Neural cell (in vitro differentiated cells): ENCODE results near the gene NIT1. TPM values are rescaled to one million over a fixed set of nuclear protein-coding genes. Genes with fewer than 3 reads are reported as not detected.

Experiments
- H2AFZ ChIP-seq: fragments of 200-600, 300-800 bp; sonication (generic), shearing (Covaris generic); 2 replicates; pipeline ENCODE4 v1.6.0; 2014; ENCODE audit warnings: low read depth, mild to moderate bottlenecking, antibody characterized with exemption, low read length, moderate library complexity
- H3F3A ChIP-seq: fragments of 200-600 bp; shearing (Covaris generic); 2 replicates; pipeline ENCODE4 v1.6.1; 2016; ENCODE audit warnings: mild to moderate bottlenecking, moderate library complexity, mixed read lengths, antibody characterized with exemption, low read length; ENCODE audit not compliant: insufficient read depth, poor library complexity, severe bottlenecking
- H3K27ac ChIP-seq: fragments of 200-600, 300-800 bp; sonication (generic), shearing (Covaris generic); 2 replicates; pipeline ENCODE4 v1.5.1; 2014; ENCODE audit warnings: mild to moderate bottlenecking, low read length, moderate library complexity
- H3K27me3 ChIP-seq: fragments of 300-800, 200-600 bp; sonication (generic), shearing (Covaris generic); 2 replicates; pipeline ENCODE4 v1.6.0; 2014; ENCODE audit warnings: mild to moderate bottlenecking, low read depth, low read length, moderate library complexity; ENCODE audit not compliant: insufficient read depth
- H3K36me3 ChIP-seq: fragments of 300-800, 200-600 bp; sonication (generic), shearing (Covaris generic); 2 replicates; pipeline ENCODE4 v1.5.1; 2014; ENCODE audit warnings: mild to moderate bottlenecking, antibody characterized with exemption, low read length, moderate library complexity; ENCODE audit not compliant: insufficient read depth
- H3K4me2 ChIP-seq: fragments of 300-800, 200-600 bp; sonication (generic), shearing (Covaris generic); 2 replicates; pipeline ENCODE4 v1.6.0; 2014; ENCODE audit warnings: mild to moderate bottlenecking, low read length
- H3K4me3 ChIP-seq: fragments of 300-800, 200-600 bp; sonication (generic), shearing (Covaris generic); 2 replicates; pipeline ENCODE4 v1.5.1; 2014; ENCODE audit warnings: mild to moderate bottlenecking, low read length, moderate library complexity
- H3K79me2 ChIP-seq: fragments of 200-600 bp; shearing (Covaris generic); replicated peaks from 2 replicates; pipeline ENCODE4 v1.6.0; 2014; ENCODE audit warnings: mild to moderate bottlenecking, low read length, moderate library complexity; ENCODE audit not compliant: insufficient read depth
- H3K9ac ChIP-seq: fragments of 300-800, 200-600 bp; sonication (generic), shearing (Covaris generic); 2 replicates; pipeline ENCODE4 v1.6.1; 2016; ENCODE audit warnings: mild to moderate bottlenecking, low read length, mixed read lengths
- H3K9me2 ChIP-seq: fragments of 200-600 bp; shearing (Covaris generic); 2 replicates; pipeline ENCODE4 v1.6.1; 2016; ENCODE audit warnings: mild to moderate bottlenecking, low read length, mixed read lengths; ENCODE audit not compliant: insufficient read depth
- H3K9me3 ChIP-seq: fragments of 200-600, 300-800 bp; sonication (generic), shearing (Covaris generic); 2 replicates; pipeline ENCODE4 v1.6.1; 2016; ENCODE audit warnings: mild to moderate bottlenecking, mixed run types, low read length, moderate library complexity, mixed read lengths
- H4K20me1 ChIP-seq: fragments of 200-600 bp; shearing (Covaris generic); 2 replicates; pipeline ENCODE4 v1.6.1; 2016; ENCODE audit warnings: mild to moderate bottlenecking, mixed run types; ENCODE audit not compliant: insufficient read depth
- EP300 ChIP-seq: fragments of 450-650 bp; conservative IDR thresholded peaks from 2 replicates; pipeline ENCODE4 v1.6.1; 2014; ENCODE audit warnings: antibody characterized with exemption, mild to moderate bottlenecking, moderate library complexity; ENCODE audit not compliant: poor library complexity, severe bottlenecking
- EZH2 ChIP-seq: fragments of 200-600, 300-800 bp; shearing (Covaris generic), sonication (generic); IDR thresholded peaks from 2 replicates; pipeline ENCODE4 v1.6.1; 2014; ENCODE audit warnings: antibody characterized with exemption, low read length, borderline replicate concordance, mild to moderate bottlenecking; ENCODE audit not compliant: insufficient read depth, poor library complexity, severe bottlenecking
- MXI1 ChIP-seq: fragments of 450-650 bp; conservative IDR thresholded peaks from 2 replicates; pipeline ENCODE4 v1.6.1; 2014; ENCODE audit warnings: antibody characterized with exemption, mild to moderate bottlenecking; ENCODE audit not compliant: poor library complexity, severe bottlenecking
- POLR2AphosphoS5 ChIP-seq: IDR thresholded peaks from 2 replicates; pipeline ENCODE4 v1.6.1; 2012
- RAD21 ChIP-seq: fragments of 450-650 bp; conservative IDR thresholded peaks from 2 replicates; pipeline ENCODE4 v1.6.1; 2014; ENCODE audit warnings: antibody characterized with exemption, mild to moderate bottlenecking, moderate library complexity
- SMC3 ChIP-seq: fragments of 450-650 bp; conservative IDR thresholded peaks from 2 replicates; pipeline ENCODE4 v1.6.1; 2014; ENCODE audit warnings: antibody characterized with exemption, mild to moderate bottlenecking, moderate library complexity; ENCODE audit not compliant: poor library complexity
- TAF1 ChIP-seq: IDR thresholded peaks from 2 replicates; pipeline ENCODE4 v1.6.1; 2012; ENCODE audit warnings: low read depth
- polyA plus RNA-seq: library from polyadenylated mRNA; depleted of rRNA; stranded (reverse); fragments of >200 nt; gene quantifications from 2 replicates; pipeline ENCODE4 v1.2.3, GENCODE V29; 2014
- TF ChIP-seq, protein P1 (sequence below): fragments of 450-650 bp; IDR thresholded peaks from 2 replicates; pipeline ENCODE4 v1.5.1; 2014; ENCODE audit warnings: antibody characterized with exemption, mild to moderate bottlenecking, moderate library complexity; ENCODE audit not compliant: poor library complexity, severe bottlenecking
- TF ChIP-seq, protein P2 (sequence below): IDR thresholded peaks from 2 replicates; pipeline ENCODE4 v1.6.1; 2012; ENCODE audit warnings: borderline replicate concordance

Gene NIT1
- polyA plus RNA-seq, 1 donor from 2014 or later = 66.1 TPM

DNA sequence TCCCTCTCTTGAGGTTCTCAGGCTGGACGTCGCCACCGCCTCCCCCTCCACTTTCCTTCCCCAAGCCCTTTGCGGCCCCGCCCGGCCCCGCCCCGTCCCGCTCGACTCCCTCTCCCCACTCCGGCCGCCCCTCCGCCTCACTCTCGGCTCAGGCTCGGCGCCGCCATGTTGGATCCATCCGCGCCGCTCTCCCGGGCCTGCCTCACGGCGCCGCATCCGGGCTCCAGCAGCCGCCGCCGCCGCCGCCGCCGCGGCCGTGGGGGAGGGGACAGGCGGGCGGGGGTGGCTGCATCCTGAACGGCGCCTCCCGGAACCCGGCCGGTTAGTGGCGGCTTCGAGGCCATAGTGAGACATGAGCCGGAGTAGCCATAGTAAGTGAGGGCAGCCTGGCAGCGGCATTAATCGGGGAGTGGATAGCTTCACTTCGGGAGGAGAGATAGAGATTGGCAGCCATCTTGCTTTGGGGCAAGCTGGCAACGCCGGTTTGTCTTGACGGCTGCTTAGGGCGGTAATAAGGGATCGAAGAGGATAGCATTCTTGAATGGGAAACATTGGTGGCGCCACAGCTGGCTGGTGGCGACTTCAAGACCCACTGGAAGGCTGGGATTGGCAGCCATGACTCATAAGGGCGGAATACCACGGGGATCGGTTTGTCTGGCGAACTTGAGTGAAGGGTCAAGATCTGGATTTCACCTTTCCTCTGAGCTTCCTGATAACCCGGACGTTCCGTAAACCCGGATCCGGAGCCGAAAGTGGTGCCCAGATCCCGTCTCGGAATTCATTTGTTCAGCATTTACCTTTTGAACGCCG lies 14.7 kb downstream of the NIT1 start, which contains the start of gene DEDD:
Gene DEDD (minus strand): TSS at position 258 of the 810 bp plus-strand sequence. CDS start 8,205 bp downstream, outside the sequence.
- Histone ChIP-seq H3K36me3 (no peaks in the 10 kb centered on the region), H4K20me1 (no peaks in the 10 kb centered on the region), H2AFZ (peak within 1 kb of the TSS; percentile 65), H3K4me2 (peak within 1 kb of the TSS; percentile 84), H3K79me2 (peaks cover 25% of the 10 kb centered on the region), H3K27me3 (no peaks in the 10 kb centered on the region), H3K9ac (peak within 1 kb of the TSS; percentile 81), H3K4me3 (peak within 1 kb of the TSS; percentile 73), H3K9me2 (no peaks in the 10 kb centered on the region), H3F3A (no peaks in the 10 kb centered on the region), H3K9me3 (no peaks in the 10 kb centered on the region), H3K27ac (peak within 1 kb of the TSS; percentile 95)
- TF ChIP-seq EZH2 (no peak), MXI1 (peak; percentile 63), TAF1 (peak; percentile 56), RAD21 (no peak), POLR2AphosphoS5 (peak; percentile 74), EP300 (peak; percentile 59), SMC3 (peak; percentile 55)
- TF ChIP-seq, protein P1, sequence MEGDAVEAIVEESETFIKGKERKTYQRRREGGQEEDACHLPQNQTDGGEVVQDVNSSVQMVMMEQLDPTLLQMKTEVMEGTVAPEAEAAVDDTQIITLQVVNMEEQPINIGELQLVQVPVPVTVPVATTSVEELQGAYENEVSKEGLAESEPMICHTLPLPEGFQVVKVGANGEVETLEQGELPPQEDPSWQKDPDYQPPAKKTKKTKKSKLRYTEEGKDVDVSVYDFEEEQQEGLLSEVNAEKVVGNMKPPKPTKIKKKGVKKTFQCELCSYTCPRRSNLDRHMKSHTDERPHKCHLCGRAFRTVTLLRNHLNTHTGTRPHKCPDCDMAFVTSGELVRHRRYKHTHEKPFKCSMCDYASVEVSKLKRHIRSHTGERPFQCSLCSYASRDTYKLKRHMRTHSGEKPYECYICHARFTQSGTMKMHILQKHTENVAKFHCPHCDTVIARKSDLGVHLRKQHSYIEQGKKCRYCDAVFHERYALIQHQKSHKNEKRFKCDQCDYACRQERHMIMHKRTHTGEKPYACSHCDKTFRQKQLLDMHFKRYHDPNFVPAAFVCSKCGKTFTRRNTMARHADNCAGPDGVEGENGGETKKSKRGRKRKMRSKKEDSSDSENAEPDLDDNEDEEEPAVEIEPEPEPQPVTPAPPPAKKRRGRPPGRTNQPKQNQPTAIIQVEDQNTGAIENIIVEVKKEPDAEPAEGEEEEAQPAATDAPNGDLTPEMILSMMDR = peak; percentile 75
- TF ChIP-seq, protein P2, sequence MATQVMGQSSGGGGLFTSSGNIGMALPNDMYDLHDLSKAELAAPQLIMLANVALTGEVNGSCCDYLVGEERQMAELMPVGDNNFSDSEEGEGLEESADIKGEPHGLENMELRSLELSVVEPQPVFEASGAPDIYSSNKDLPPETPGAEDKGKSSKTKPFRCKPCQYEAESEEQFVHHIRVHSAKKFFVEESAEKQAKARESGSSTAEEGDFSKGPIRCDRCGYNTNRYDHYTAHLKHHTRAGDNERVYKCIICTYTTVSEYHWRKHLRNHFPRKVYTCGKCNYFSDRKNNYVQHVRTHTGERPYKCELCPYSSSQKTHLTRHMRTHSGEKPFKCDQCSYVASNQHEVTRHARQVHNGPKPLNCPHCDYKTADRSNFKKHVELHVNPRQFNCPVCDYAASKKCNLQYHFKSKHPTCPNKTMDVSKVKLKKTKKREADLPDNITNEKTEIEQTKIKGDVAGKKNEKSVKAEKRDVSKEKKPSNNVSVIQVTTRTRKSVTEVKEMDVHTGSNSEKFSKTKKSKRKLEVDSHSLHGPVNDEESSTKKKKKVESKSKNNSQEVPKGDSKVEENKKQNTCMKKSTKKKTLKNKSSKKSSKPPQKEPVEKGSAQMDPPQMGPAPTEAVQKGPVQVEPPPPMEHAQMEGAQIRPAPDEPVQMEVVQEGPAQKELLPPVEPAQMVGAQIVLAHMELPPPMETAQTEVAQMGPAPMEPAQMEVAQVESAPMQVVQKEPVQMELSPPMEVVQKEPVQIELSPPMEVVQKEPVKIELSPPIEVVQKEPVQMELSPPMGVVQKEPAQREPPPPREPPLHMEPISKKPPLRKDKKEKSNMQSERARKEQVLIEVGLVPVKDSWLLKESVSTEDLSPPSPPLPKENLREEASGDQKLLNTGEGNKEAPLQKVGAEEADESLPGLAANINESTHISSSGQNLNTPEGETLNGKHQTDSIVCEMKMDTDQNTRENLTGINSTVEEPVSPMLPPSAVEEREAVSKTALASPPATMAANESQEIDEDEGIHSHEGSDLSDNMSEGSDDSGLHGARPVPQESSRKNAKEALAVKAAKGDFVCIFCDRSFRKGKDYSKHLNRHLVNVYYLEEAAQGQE = peak; percentile 90

GRCh38 chr1:161133220-161133740 lies 15.4 kb downstream of the NIT1 start:
- Histone ChIP-seq H3K27ac (peak overlapping the region; percentile 95), H3K36me3 (no peaks in the 10 kb centered on the region), H3K9me3 (no peaks in the 10 kb centered on the region), H3K4me3 (peak overlapping the region; percentile 73), H3K4me2 (peak overlapping the region; percentile 79), H3F3A (no peaks in the 10 kb centered on the region), H3K9ac (peak overlapping the region; percentile 81), H3K27me3 (no peaks in the 10 kb centered on the region), H2AFZ (peak overlapping the region; percentile 65), H4K20me1 (no peaks in the 10 kb centered on the region), H3K79me2 (peaks cover 25% of the 10 kb centered on the region), H3K9me2 (no peaks in the 10 kb centered on the region)
- no peak for TF ChIP-seq MXI1
- peak; percentile 30 for TF ChIP-seq RAD21
- peak; percentile 56 for TF ChIP-seq TAF1
- TF ChIP-seq, protein P2 = peak; percentile 12
- TF ChIP-seq, protein P1 = no peak
- TF ChIP-seq SMC3 = peak; percentile 40
- no peak for TF ChIP-seq EZH2
- peak; percentile 84 for TF ChIP-seq POLR2AphosphoS5
- no peak for TF ChIP-seq EP300
